PC-3 (cell line): Measurements from ENCODE around the gene TNC.

ENCODE experiments used
- CTCF ChIP-seq: fragments of 300-600 bp; sonication (generic); conservative IDR thresholded peaks from 2 replicates; pipeline ENCODE4 v1.5.1; 2017; ENCODE audit warnings: antibody characterized with exemption, low read depth, mild to moderate bottlenecking, low read length
- EZH2 ChIP-seq: fragments of 300-600 bp; sonication (generic); IDR thresholded peaks from one replicate; pipeline ENCODE4 v1.6.1; 2017; ENCODE audit warnings: antibody characterized with exemption, mild to moderate bottlenecking, low read length; ENCODE audit not compliant: unreplicated experiment

GRCh38 chr9:115005322-115005721 is 112.6 kb downstream of the TNC start:
- TF ChIP-seq CTCF: no peak
- no peak for TF ChIP-seq EZH2
